Osteoblast (primary cell): Measurements from ENCODE around the gene ANKRD7. TPM values are rescaled to one million over a fixed set of nuclear protein-coding genes. Genes with fewer than 3 reads are reported as not detected.
"Not testable (repeated sequence)": the region's sequence is repeated elsewhere in the genome, so short reads cannot be mapped to it uniquely, and the experiment has no call there.

Source experiments
- DNase-seq: peaks from one replicate; pipeline ENCODE4 v3.0.0; 2011; ENCODE audit warnings: low spot score, mixed read lengths; ENCODE audit not compliant: insufficient read length; ENCODE audit errors: missing footprints
- H2AFZ ChIP-seq: 2 replicates; pipeline ENCODE4 v1.6.0; 2011; ENCODE audit warnings: mild to moderate bottlenecking, low read length
- H3K27ac ChIP-seq: 2 replicates; pipeline ENCODE4 v1.5.1; 2011; ENCODE audit warnings: mild to moderate bottlenecking, low read depth, low read length, moderate library complexity
- H3K27me3 ChIP-seq: 2 replicates; pipeline ENCODE4 v1.6.0; 2012; ENCODE audit warnings: mild to moderate bottlenecking, control low read depth, inconsistent platforms, low read length, moderate library complexity; ENCODE audit not compliant: insufficient read depth
- H3K36me3 ChIP-seq: 2 replicates; pipeline ENCODE4 v1.5.1; 2011; ENCODE audit warnings: mild to moderate bottlenecking, low read length, control low read depth, moderate library complexity; ENCODE audit not compliant: insufficient read depth
- H3K4me1 ChIP-seq: 2 replicates; pipeline ENCODE4 v1.5.1; 2011; ENCODE audit warnings: mild to moderate bottlenecking, low read length, control low read depth, moderate library complexity; ENCODE audit not compliant: insufficient read depth
- H3K4me2 ChIP-seq: 2 replicates; pipeline ENCODE4 v1.6.0; 2011; ENCODE audit warnings: mild to moderate bottlenecking, low read length; ENCODE audit not compliant: insufficient read depth
- H3K4me3 ChIP-seq: fragments of 200-600 bp; sonication (generic); 3 replicates; pipeline ENCODE4 v1.5.1; 2012; ENCODE audit warnings: mild to moderate bottlenecking, low read length, inconsistent platforms; ENCODE audit not compliant: insufficient read depth
- H3K79me2 ChIP-seq: 2 replicates; pipeline ENCODE4 v1.6.0; 2012; ENCODE audit warnings: mild to moderate bottlenecking, low read length, control low read depth, inconsistent platforms; ENCODE audit not compliant: insufficient read depth
- H3K9me3 ChIP-seq: 2 replicates; pipeline ENCODE4 v1.5.1; 2011; ENCODE audit warnings: low read depth, low read length, control low read depth
- H4K20me1 ChIP-seq: 2 replicates; pipeline ENCODE4 v1.6.0; 2012; ENCODE audit warnings: mild to moderate bottlenecking, low read length, control low read depth; ENCODE audit not compliant: insufficient read depth
- CTCF ChIP-seq: IDR thresholded peaks from 2 replicates; pipeline ENCODE4 v1.5.1; 2011; ENCODE audit warnings: mild to moderate bottlenecking, low read depth, low read length, moderate library complexity; ENCODE audit errors: extremely low read depth
- total RNA-seq: library from RNA; depleted of rRNA; stranded (reverse); fragments of >200 nt; gene quantifications from 2 replicates; pipeline ENCODE4 v1.2.3, GENCODE V29; 2012

The ANKRD7 gene
- total RNA-seq, 1 donor: 3.3 TPM

GRCh38 chr7:118233799-118234198 lies 9.3 kb downstream of the ANKRD7 start:
- H2AFZ ChIP-seq: no peak overlapping the region
- H3K4me1 ChIP-seq: no peaks in the 10 kb centered on the region
- H3K79me2 ChIP-seq: no peaks in the 10 kb centered on the region
- H3K27me3 ChIP-seq: no peaks in the 10 kb centered on the region
- H4K20me1 ChIP-seq: no peaks in the 10 kb centered on the region
- H3K4me3 ChIP-seq: no peak overlapping the region
- H3K9me3 ChIP-seq: no peaks in the 10 kb centered on the region
- H3K4me2 ChIP-seq: no peak overlapping the region
- no peaks in the 10 kb centered on the region for H3K36me3 ChIP-seq
- DNase-seq: no peak
- TF ChIP-seq CTCF: no peak
- H3K27ac ChIP-seq: no peak overlapping the region

GRCh38 chr7:118239014-118239413 lies 14.5 kb downstream of the ANKRD7 start:
- Histone ChIP-seq H3K9me3 (no peaks in the 10 kb centered on the region), H3K4me3 (no peak overlapping the region), H3K79me2 (no peaks in the 10 kb centered on the region), H2AFZ (no peak overlapping the region), H3K27me3 (no peaks in the 10 kb centered on the region), H3K4me2 (no peak overlapping the region), H4K20me1 (no peaks in the 10 kb centered on the region), H3K4me1 (no peaks in the 10 kb centered on the region), H3K36me3 (no peaks in the 10 kb centered on the region), H3K27ac (no peak overlapping the region)
- no peak for DNase-seq
- no peak for TF ChIP-seq CTCF

- not testable (repeated sequence) for H3K27ac ChIP-seq, H3K79me2 ChIP-seq, H3K27me3 ChIP-seq, DNase-seq, H3K4me1 ChIP-seq, H3K4me3 ChIP-seq, H3K9me3 ChIP-seq, H4K20me1 ChIP-seq, H3K36me3 ChIP-seq, H2AFZ ChIP-seq, H3K4me2 ChIP-seq
These were observed 15.8 kb downstream of the ANKRD7 start for GRCh38 chr7:118240320-118240719.

- TF ChIP-seq CTCF: no peak
- H3K4me1 ChIP-seq: no peaks in the 10 kb centered on the region
These were observed 19.2 kb downstream of the ANKRD7 start for GRCh38 chr7:118243695-118244094.

More at GRCh38 chr7:118243695-118244094, 19.2 kb downstream of the ANKRD7 start:
- Histone ChIP-seq H3K36me3 (no peaks in the 10 kb centered on the region), H3K4me2 (no peak overlapping the region), H3K4me3 (no peak overlapping the region), H2AFZ (no peak overlapping the region), H3K27ac (no peak overlapping the region), H4K20me1 (no peaks in the 10 kb centered on the region), H3K27me3 (no peaks in the 10 kb centered on the region), H3K9me3 (no peaks in the 10 kb centered on the region), H3K79me2 (no peaks in the 10 kb centered on the region)
- DNase-seq: no peak
